ENCODE measurements around the gene MINDY2. TPM values are rescaled to one million over a fixed set of nuclear protein-coding genes. Genes with fewer than 3 reads are reported as not detected.

The MINDY2 gene
- total RNA-seq, 4 donors from 2014 or later = 17.2 to 62.1 (median 27.7) TPM

DNA sequence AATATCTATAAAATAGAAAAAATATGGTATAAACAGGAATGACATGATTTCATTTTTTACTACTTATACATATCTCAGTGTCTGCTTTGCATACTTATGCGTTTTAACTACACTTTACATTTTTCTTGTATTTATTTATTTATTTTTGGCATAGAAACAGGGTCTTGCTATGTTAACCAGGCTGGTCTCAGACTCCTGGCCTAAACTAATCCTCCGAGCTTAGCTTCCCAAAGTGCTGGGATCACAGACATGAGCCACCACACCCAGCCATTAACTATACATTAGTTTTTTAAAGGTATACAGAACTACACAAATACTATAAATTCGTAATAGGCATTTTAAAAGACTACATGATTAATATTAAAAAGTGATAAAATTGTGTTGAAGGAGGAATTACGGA, 30.7 kb upstream of the MINDY2 start:
- Histone ChIP-seq H3K27ac (no peak overlapping the region), H3K4me1 (peaks cover 0 to 13% of the 10 kb centered on the region in 2 donors), H3K9me3 (no peaks in the 10 kb centered on the region), H3K27me3 (no peaks in the 10 kb centered on the region), H3K4me3 (no peak overlapping the region), H3K36me3 (no peaks in the 10 kb centered on the region)
- TF ChIP-seq, protein P1, sequence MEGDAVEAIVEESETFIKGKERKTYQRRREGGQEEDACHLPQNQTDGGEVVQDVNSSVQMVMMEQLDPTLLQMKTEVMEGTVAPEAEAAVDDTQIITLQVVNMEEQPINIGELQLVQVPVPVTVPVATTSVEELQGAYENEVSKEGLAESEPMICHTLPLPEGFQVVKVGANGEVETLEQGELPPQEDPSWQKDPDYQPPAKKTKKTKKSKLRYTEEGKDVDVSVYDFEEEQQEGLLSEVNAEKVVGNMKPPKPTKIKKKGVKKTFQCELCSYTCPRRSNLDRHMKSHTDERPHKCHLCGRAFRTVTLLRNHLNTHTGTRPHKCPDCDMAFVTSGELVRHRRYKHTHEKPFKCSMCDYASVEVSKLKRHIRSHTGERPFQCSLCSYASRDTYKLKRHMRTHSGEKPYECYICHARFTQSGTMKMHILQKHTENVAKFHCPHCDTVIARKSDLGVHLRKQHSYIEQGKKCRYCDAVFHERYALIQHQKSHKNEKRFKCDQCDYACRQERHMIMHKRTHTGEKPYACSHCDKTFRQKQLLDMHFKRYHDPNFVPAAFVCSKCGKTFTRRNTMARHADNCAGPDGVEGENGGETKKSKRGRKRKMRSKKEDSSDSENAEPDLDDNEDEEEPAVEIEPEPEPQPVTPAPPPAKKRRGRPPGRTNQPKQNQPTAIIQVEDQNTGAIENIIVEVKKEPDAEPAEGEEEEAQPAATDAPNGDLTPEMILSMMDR (IDR thresholded peaks at IDR 0.05) = no peak
- TF ChIP-seq POLR2A (IDR thresholded peaks at IDR 0.05) = no peak
- intact Hi-C loops (cut with DNase I; ENCODE audit: low total_unique reads) = no loop called here
- DNase-seq = no peak

DNA sequence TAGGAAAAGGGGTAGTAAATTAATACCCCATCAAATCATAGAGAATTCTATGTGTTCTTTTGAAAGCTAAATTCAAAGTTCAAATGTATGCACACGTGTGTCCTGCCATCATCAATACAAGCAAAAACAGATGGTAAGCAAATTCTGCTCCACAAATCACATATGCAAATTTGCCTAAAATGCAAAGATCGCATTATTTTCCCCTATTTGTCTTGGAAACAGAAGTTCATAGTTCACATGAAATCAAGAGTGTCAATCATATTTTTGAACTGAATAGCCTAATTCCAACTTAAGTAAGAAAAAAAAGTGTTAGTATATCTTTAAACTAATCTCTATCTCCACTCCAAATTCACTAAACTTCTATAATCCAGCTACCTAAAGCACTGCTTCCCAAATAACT, 30.1 kb upstream of the MINDY2 start:
- Histone ChIP-seq H3K36me3 (no peaks in the 10 kb centered on the region), H3K4me3 (no peak overlapping the region), H3K9me3 (no peaks in the 10 kb centered on the region), H3K27ac (no peak overlapping the region), H3K27me3 (no peaks in the 10 kb centered on the region), H3K4me1 (peaks cover 0 to 13% of the 10 kb centered on the region in 2 donors)
- intact Hi-C loops (cut with DNase I; ENCODE audit: low total_unique reads) = no loop called here
- no peak for TF ChIP-seq POLR2A (IDR thresholded peaks at IDR 0.05)
- TF ChIP-seq, protein P1 (IDR thresholded peaks at IDR 0.05) = no peak
- no peak for DNase-seq

DNA sequence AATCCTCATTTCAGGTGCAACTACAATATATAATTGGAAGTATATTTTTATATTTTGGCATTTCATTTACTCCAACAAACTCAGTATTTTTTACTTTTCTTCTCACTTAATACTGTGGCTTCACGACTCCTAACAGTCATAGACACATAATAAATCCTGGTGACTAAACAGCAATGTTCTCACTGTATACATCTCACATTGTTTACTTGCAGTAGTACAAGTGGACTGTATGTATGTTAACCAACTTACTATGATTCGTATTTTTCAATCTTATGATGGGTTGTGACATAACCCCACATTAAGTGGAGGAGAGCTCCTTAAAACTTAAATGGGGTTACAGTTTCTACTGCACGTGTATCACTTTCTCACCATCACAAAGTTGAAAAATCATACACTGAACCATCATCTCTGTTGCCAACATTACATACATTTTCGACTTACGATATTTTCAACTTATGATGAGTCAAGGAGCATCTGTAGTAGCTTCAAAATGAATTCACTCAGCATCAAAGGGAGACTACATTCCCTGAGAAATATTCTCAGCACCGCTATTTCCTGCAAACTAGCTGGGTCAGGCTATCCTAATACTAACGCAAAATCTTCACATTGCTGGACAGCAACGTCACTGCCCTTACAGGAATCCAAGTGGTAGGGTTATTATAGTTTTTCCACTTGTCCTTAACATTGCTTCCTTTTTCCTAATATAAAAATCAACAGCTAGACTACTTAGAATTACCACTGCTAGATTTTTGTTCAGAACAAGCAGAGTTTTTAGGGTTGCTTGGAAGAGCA, 28.9 kb upstream of the MINDY2 start:
- no peaks in the 10 kb centered on the region for H3K27me3 ChIP-seq
- H3K27ac ChIP-seq = no peak overlapping the region
- H3K36me3 ChIP-seq = no peaks in the 10 kb centered on the region
- no peaks in the 10 kb centered on the region for H3K9me3 ChIP-seq
- intact Hi-C loops (cut with DNase I; ENCODE audit: low total_unique reads) = no loop called here
- peaks cover 0 to 13% of the 10 kb centered on the region in 2 donors for H3K4me1 ChIP-seq
- no peak overlapping the region for H3K4me3 ChIP-seq
- no peak for DNase-seq
- TF ChIP-seq, protein P1 (IDR thresholded peaks at IDR 0.05) = no peak
- TF ChIP-seq POLR2A (IDR thresholded peaks at IDR 0.05) = no peak

DNA sequence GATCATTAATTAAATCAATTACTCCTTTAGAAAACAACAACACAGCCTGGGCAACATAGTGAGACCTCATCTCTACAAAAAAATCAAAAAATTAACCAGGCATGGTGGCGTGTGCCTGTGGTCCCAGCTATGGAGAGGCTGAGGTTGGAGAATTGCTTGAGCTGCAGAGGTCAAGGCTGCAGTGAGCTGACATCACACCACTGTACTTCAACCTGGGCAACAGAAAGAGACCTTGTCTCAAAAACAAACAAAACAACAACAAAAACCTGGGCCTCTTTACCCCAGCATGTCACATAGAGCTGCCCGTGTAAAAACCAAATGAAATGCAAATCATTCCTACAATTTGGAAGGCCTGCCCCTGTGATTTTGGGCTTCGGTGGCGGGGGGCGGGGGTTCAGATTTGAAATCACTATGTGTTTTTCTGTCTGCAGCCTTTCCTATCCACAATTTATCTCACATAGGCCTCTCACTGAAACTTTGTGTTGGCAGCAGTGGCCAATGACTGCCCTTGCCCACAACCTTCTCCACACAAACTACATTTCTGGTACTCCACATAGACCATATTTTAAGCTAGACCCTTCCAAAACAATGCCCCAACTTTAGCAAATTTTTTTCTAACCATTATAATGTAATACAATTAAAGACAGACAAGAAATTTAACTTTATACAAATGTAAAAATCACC, 28.1 kb upstream of the MINDY2 start:
- Histone ChIP-seq H3K36me3 (no peaks in the 10 kb centered on the region), H3K9me3 (no peaks in the 10 kb centered on the region), H3K4me3 (no peak overlapping the region), H3K27ac (no peak overlapping the region), H3K4me1 (peaks cover 0 to 13% of the 10 kb centered on the region in 2 donors), H3K27me3 (no peaks in the 10 kb centered on the region)
- DNase-seq = no peak
- intact Hi-C loops (cut with DNase I; ENCODE audit: low total_unique reads) = no loop called here
- TF ChIP-seq, protein P1 (IDR thresholded peaks at IDR 0.05) = no peak

DNA sequence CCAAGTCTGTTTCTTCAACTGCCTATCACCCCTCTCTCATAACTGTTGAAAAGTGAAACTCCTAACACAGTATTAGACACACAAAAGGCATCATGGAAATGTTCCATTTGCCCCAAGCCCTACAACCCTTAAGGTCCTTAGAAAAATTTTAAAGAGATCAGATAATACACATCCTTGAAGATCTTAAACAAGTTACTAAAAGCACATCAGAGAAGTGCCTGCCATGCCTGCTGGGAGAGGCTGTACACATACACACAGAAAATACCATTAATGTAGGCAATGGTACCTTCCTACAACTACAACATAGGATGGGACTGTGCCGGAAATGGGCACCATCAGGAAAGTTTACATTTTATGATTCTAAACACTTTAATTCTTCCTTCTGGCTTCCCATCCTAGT, 24.9 kb upstream of the MINDY2 start:
- no peak for DNase-seq
- no peaks in the 10 kb centered on the region for H3K27me3 ChIP-seq
- TF ChIP-seq POLR2A (IDR thresholded peaks at IDR 0.05) = no peak
- TF ChIP-seq, protein P1 (IDR thresholded peaks at IDR 0.05) = no peak
- intact Hi-C loops (cut with DNase I; ENCODE audit: low total_unique reads) = no loop called here
- peaks cover 0 to 7% of the 10 kb centered on the region in 2 donors for H3K4me1 ChIP-seq
- no peaks in the 10 kb centered on the region for H3K9me3 ChIP-seq
- no peak overlapping the region for H3K27ac ChIP-seq
- H3K36me3 ChIP-seq = no peaks in the 10 kb centered on the region
- H3K4me3 ChIP-seq = no peak overlapping the region
